Mononuclear cell (primary cell): ENCODE results near the gene WNK2. TPM values are rescaled to one million over a fixed set of nuclear protein-coding genes. Genes with fewer than 3 reads are reported as not detected.

Source experiments
- H3K27me3 ChIP-seq: 2 replicates; pipeline ENCODE4 v1.6.0; 2011; ENCODE audit warnings: low read length, control low read depth; ENCODE audit not compliant: insufficient read depth
- H3K4me1 ChIP-seq: 2 replicates; pipeline ENCODE4 v1.5.1; 2011; ENCODE audit warnings: mild to moderate bottlenecking, low read length, control low read depth; ENCODE audit not compliant: insufficient read depth
- H3K4me3 ChIP-seq: 2 replicates; pipeline ENCODE4 v1.5.1; 2011; ENCODE audit warnings: mild to moderate bottlenecking, low read length, moderate library complexity
- H3K9me3 ChIP-seq: 2 replicates; pipeline ENCODE4 v1.5.1; 2011; ENCODE audit warnings: low read depth, mild to moderate bottlenecking, control low read depth, low read length
- total RNA-seq: library from RNA; depleted of rRNA; stranded (reverse); fragments of >200 nt; gene quantifications from one replicate; pipeline ENCODE4 v1.2.3, GENCODE V29; 2012

The WNK2 gene
- total RNA-seq, 1 donor: 0.10 TPM

GRCh38 chr9:93292664-93293328, 108.9 kb downstream of the WNK2 start:
- H3K27me3 ChIP-seq: no peaks in the 10 kb centered on the region

GRCh38 chr9:93294011-93294410, 110.1 kb downstream of the WNK2 start:
- H3K4me3 ChIP-seq: no peak overlapping the region
- no peaks in the 10 kb centered on the region for H3K4me1 ChIP-seq
- H3K9me3 ChIP-seq: no peaks in the 10 kb centered on the region
- H3K27me3 ChIP-seq: no peaks in the 10 kb centered on the region

More at GRCh38 chr9:93292664-93293328, 108.9 kb downstream of the WNK2 start:
- H3K4me3 ChIP-seq: no peak overlapping the region
- H3K4me1 ChIP-seq: no peaks in the 10 kb centered on the region
- no peaks in the 10 kb centered on the region for H3K9me3 ChIP-seq

- no peak overlapping the region for H3K4me3 ChIP-seq
Measured at GRCh38 chr9:93295031-93295430, 111.1 kb downstream of the WNK2 start.

DNA sequence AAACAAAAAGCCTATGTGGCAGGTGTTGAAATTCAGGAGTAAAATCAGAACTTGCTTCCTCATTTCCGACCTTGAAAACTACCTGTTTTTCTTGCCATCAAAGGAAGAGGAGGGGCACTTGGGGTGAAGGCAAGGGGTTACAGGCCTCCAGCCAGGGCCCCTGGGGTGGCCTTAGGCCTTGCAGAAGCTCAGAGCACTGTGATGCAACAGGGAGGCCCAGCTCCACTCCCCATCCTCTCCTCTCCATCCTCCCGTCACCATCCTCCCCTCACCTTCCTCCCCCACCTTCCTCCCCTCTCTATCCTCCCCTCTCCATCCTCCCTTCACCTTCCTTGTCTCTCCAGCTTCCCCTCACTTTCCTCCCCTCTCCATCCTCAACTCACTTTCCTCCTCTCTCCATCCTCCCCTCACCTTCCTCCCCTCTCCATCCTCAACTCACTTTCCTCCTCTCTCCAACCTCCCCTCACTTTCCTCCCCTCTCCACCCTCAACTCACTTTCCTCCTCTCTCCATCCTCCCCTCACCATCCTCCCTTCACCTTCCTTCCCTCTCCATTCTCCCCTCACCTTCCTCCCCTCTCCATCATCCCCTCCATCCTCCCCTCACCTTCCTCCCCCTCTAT, 111.6 kb downstream of the WNK2 start:
- Histone ChIP-seq H3K4me1 (no peaks in the 10 kb centered on the region), H3K4me3 (no peak overlapping the region), H3K9me3 (no peaks in the 10 kb centered on the region), H3K27me3 (no peaks in the 10 kb centered on the region)

More at GRCh38 chr9:93295031-93295430, 111.1 kb downstream of the WNK2 start:
- Histone ChIP-seq H3K9me3 (no peaks in the 10 kb centered on the region), H3K27me3 (no peaks in the 10 kb centered on the region), H3K4me1 (no peaks in the 10 kb centered on the region)

GRCh38 chr9:93296889-93297480, 113.0 kb downstream of the WNK2 start:
- Histone ChIP-seq H3K27me3 (no peaks in the 10 kb centered on the region), H3K9me3 (no peaks in the 10 kb centered on the region), H3K4me1 (peaks cover under 1% of the 10 kb centered on the region), H3K4me3 (no peak overlapping the region)

DNA sequence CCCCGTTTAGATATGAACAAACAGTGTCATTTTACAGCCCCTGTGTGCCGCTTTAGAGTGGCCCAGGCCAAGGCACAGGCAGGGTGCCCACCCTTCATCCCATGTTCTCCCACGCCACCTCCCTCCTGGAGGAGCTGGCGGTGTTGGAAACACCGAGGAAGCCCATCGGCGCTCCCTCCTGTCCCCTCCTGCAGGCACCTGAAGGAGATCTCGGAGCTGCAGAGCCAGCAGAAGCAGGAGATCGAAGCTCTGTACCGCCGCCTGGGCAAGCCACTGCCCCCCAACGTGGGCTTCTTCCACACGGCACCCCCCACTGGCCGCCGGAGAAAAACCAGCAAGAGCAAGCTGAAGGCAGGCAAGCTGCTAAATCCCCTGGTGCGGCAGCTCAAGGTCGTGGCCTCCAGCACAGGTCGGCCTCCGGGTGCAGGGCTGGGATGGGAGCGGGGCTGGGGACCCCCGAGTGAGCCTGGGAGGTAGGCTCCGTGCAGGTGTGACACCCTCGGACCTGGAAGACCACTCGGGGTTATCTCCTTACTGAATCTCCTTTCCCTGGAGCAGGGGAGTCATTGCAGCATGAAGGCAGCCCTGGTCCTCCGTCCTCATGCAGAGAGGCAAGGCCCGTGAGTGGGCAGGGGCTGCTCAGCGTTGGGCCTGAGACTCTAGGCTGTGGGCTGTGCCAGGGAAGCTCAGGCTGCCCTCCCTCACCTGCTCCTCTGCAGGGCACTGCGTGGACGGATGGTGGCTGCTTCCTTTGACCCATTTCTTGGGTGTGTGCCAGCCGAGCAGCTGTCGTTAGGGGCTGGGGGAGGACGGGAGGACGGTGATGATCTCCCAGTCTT, 113.9 kb downstream of the WNK2 start:
- Histone ChIP-seq H3K9me3 (no peaks in the 10 kb centered on the region), H3K4me1 (peaks cover 8% of the 10 kb centered on the region), H3K4me3 (no peak overlapping the region), H3K27me3 (no peaks in the 10 kb centered on the region)

- H3K4me3 ChIP-seq: no peak overlapping the region
- H3K4me1 ChIP-seq: peaks cover 8% of the 10 kb centered on the region
- H3K9me3 ChIP-seq: no peaks in the 10 kb centered on the region
- H3K27me3 ChIP-seq: no peaks in the 10 kb centered on the region
Measured at GRCh38 chr9:93298498-93299417, 114.8 kb downstream of the WNK2 start.

GRCh38 chr9:93299418-93300174, 115.7 kb downstream of the WNK2 start:
- H3K4me1 ChIP-seq: peaks cover 8% of the 10 kb centered on the region
- no peaks in the 10 kb centered on the region for H3K9me3 ChIP-seq
- no peaks in the 10 kb centered on the region for H3K27me3 ChIP-seq
- H3K4me3 ChIP-seq: no peak overlapping the region

GRCh38 chr9:93300175-93300572, 116.2 kb downstream of the WNK2 start:
- Histone ChIP-seq H3K9me3 (no peaks in the 10 kb centered on the region), H3K4me3 (no peak overlapping the region), H3K4me1 (peaks cover 8% of the 10 kb centered on the region), H3K27me3 (no peaks in the 10 kb centered on the region)

GRCh38 chr9:93300585-93301081, 116.7 kb downstream of the WNK2 start:
- Histone ChIP-seq H3K4me1 (peaks cover 8% of the 10 kb centered on the region), H3K27me3 (no peaks in the 10 kb centered on the region), H3K4me3 (no peak overlapping the region), H3K9me3 (no peaks in the 10 kb centered on the region)

DNA sequence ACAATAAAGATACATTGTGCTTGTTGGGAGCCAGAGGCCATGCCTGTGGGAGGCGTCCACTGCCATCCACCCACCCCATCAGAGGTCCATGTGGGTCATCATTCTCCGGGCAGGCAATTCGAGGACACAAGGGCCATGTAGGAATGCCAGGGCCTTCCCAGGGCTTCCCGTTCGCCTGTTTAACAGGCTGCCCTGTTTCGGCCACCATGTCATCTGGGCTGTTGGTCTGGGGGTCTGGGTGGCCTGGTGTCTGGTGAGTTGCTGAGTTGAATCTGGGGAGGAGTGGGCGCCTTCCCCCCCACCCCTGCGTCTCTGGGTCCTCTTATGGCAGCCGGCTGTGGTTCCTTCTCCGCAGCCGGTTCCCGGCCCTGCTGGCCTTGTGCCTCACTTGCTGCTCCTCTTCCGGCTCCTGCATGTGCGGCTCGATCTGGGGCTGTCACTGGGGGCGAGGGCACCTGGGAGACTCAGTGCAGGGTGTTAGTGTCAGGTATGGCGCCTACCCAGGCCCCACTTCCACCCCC, 117.4 kb downstream of the WNK2 start:
- Histone ChIP-seq H3K4me1 (peaks cover 8% of the 10 kb centered on the region), H3K9me3 (no peaks in the 10 kb centered on the region), H3K4me3 (no peak overlapping the region), H3K27me3 (no peaks in the 10 kb centered on the region)

DNA sequence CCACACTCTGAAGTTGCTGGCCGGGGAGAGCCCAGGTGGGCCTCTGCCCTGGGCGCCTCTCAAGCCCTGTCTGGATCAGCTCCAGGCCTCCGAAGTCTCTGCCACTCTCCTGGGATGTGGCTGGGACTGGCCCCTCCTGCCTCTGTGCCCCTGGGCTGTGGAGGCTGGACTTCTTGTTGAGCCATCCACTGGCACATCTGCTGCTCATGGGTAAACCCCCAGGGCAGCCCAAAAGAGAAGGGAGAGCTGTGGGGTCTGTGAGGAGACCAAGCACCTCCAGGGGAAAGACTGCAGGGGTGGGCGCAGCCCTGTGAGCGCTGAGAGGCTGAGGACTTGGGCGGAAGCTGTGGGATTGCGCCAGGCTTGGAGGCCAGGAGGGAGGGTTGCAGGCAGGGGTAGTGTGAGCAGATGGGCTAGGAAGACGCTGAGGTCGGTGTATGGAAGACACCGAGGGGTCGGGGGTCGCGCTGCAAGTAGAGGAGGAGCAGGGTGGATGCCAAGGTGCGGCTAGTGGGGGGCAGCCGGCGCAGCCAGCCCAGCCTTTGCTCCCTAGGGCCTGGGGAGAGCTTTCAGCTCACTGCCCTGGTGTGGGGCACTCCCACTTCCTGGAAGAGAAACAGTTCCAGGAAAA, 118.1 kb downstream of the WNK2 start:
- Histone ChIP-seq H3K4me1 (peaks cover 8% of the 10 kb centered on the region), H3K9me3 (no peaks in the 10 kb centered on the region), H3K27me3 (no peaks in the 10 kb centered on the region), H3K4me3 (no peak overlapping the region)
